ENCODE data around the gene TEX29. TPM values are rescaled to one million over a fixed set of nuclear protein-coding genes. Genes with fewer than 3 reads are reported as not detected.

The TEX29 gene
- total RNA-seq, 1 experiment from 2014 or later, result not detected

- no peak for DNase-seq (ENCODE audit: low spot score)
Observed at GRCh38 chr13:111289251-111289650, 31.2 kb upstream of the TEX29 start.

GRCh38 chr13:111291908-111292307, 28.5 kb upstream of the TEX29 start:
- DNase-seq (ENCODE audit: low spot score), result no peak

DNA sequence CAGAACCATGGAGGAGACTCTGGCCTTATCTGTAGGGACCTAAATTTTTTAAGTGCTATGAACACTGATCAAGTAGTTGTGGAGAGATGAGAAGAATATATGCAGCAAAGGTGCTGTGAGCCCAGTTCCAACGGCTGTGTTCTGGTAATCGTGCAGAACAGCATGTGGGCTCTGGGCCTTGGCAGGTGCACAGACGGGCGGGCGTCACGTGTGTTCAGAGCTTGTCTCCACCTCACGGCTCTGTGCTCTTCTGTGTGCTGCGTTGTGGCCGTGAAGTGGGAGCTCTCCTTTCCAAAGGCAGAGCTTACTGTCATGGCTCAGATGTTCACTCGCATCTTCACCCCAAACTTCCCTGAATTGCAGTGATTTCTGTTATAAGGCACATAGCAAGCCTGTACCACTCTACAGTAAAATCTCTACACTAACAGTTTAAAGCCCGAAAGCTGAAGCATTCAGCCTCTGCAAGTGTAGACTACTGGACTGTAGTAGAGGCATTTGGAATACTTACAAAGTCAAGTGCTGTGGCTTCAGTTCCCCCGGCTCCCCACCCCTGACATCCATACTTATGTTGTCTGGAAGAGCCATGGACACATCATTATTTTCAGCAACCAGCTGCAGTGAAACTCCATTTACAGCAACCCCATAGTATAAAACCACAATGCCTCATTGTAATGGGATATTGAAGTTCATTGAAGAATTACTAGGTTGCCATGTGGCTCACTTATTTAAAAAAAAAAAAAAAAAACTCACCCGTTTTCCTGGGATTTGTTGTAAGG, 27.5 kb upstream of the TEX29 start:
- no peak for DNase-seq (ENCODE audit: low spot score)

- DNase-seq (ENCODE audit: low spot score), result no peak
Observed at GRCh38 chr13:111295886-111296285, 24.6 kb upstream of the TEX29 start.

- DNase-seq (ENCODE audit: low spot score), result no peak
Observed at GRCh38 chr13:111296417-111296816, 24.0 kb upstream of the TEX29 start.

- no peak for DNase-seq (ENCODE audit: low spot score)
Observed at GRCh38 chr13:111298214-111298975, 22.0 kb upstream of the TEX29 start.

- no peak for DNase-seq (ENCODE audit: low spot score)
Observed at GRCh38 chr13:111302045-111302726, 18.3 kb upstream of the TEX29 start.

- DNase-seq (ENCODE audit: low spot score), result no peak
Observed at GRCh38 chr13:111303559-111303958, 16.9 kb upstream of the TEX29 start.

DNA sequence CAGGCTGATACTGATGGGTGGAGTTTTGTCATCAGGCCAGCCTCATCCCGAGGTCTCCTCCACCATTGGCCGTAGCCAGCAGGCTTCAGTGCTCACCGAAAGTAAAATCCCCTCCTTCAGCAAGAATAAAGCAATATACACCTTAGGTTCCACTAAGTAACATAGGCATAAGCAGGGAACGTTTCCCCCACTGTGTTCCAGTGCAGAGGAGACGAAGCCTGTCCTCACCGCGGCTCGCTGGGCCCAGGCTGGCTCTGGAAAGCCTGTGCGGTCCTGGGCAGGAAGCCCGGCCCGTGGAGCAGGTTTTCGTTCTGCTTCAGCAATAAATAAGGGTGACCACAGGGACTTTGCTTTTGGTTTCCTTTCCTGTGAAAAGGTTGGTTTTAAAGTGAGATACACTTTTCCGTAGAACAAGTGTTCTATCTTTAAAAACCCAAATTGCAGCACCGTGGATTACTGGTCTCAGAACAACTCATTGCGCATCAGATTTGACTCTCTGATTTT, 16.3 kb upstream of the TEX29 start:
- DNase-seq (ENCODE audit: low spot score), result no peak

DNA sequence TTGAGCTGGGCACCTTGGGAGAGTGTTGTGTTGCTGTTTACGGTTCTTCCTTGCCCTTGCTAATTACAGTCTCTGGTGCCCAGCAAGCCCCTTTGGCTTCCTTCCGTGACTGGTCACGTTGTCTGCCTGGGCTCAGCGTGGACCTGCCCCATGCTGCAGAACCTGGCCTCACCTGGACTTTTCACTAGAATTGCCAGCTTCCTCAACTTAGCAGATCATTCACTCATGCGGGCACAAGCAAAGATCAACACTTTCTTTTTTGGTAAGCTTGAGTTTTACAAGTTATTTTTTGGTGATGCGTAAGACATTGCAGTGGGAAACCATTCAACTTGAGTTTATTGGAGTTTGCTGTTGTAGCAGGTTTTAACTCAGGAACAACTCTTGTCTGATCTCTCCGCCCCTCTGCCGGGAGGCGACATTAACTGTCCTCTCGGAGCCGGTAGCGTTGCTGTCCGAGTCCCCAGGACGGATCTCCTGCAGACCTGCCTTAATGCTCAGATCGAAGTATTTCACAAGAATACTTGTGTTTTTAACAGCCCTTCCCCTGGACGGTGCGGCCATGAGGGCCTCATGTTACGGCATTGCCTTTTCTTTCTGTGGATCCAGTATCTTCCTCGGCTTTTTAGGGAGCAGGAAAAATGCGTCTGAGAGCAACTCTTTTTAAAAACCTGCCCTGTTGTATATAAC, 15.7 kb upstream of the TEX29 start:
- no peak for DNase-seq (ENCODE audit: low spot score)

DNA sequence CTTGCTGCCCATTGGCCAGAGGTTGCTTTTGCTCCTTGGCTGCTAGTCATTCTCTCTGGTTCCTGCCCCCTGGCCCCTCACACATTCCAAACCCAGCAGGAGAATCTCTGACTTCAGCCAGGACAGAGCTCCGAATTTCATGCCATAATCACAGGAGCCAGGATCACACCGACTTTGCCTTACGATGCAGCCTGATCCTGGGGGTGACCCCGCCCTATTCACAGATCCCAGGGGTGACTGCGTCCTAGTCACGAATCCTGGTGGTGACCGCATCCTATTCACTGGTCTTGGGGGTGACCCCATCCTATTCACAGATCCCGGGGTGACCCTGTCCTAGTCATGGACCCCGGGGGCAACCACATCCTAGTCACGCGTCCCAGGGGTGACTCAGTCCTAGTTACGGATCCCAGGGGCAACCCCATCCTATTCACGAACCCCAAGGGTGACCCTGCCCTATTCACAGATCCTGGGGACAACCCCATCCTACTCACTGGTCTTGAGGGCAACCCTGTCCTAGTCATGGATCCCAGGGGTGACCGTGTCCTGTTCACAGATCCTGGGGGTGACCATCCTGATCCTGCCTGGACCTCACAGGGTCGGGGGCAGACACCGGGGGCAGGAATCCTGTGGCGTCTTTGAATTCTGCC, 7.4 kb upstream of the TEX29 start:
- no peak for DNase-seq (ENCODE audit: low spot score)

DNA sequence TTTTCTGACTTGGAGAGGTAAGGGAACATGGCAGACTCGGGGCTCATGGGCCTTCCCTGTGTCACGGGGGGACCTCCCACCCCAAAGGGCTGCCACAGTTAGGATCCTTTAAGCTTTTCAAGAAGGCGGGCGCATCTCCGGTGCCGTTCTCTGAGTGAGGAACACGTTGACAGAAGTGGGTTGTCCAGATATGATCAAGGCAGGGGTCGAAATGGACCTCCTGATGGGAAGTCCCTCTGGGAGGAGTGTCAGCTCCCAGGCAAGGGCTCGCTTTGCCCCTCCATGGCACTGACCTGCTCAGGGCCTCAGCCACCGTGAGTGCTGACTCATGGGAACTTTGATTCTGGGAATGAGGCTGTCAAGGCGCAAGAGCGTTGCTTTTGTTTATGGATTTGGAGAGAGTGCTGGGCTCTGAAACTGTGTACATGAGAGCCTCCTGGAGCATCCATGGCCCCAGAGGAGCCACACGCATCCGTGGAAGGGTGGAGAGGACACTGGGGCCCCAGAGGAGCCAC, 6.5 kb upstream of the TEX29 start:
- no peak for DNase-seq (ENCODE audit: low spot score)

- no peak for DNase-seq (ENCODE audit: low spot score)
Observed at GRCh38 chr13:111314852-111315251, 5.6 kb upstream of the TEX29 start.

DNA sequence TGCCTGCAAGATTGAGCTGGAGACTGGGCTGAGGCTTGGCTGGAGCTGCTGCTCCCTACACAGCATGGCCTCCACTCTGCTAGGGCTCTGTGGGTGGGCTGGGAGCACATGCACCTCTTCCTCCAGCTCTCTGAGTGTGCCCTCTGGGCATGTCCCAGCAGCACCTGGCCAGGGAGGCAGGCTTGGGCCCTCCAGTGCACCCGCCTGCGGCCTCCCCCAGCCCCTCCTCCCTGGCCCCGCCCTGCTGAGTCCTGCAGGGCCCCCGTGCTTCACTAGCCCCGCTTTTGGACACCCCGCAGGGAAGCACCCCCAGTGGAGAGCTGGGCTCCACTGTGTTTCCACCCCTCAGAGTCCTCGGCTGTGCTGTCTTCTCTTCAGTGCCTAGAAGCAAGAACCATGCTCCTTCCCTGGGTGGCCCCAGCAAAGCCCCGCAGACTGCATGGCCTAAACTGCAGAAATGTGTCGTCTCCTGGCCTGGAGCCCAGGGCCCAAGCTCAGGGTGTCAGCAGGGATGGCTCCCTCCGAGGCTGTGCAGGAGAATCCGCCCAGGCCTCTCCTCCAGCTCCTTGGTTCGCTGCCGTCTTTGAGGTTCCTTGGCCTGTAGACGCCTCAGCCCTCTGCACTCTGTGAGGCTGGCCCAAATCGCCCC, 5.0 kb upstream of the TEX29 start:
- DNase-seq (ENCODE audit: low spot score), result no peak

GRCh38 chr13:111316161-111316730, 4.2 kb upstream of the TEX29 start:
- no peak for DNase-seq (ENCODE audit: low spot score)

GRCh38 chr13:111317042-111317550, 3.3 kb upstream of the TEX29 start:
- no peak for DNase-seq (ENCODE audit: low spot score)

GRCh38 chr13:111317571-111318345, 2.7 kb upstream of the TEX29 start:
- DNase-seq (ENCODE audit: low spot score), result no peak

GRCh38 chr13:111318386-111318785, 2.1 kb upstream of the TEX29 start:
- DNase-seq (ENCODE audit: low spot score), result no peak

GRCh38 chr13:111319521-111319920, 921 bp upstream of the TEX29 start:
- no peak for DNase-seq (ENCODE audit: low spot score)
